ENCODE measurements around the gene MTAP.

DNA sequence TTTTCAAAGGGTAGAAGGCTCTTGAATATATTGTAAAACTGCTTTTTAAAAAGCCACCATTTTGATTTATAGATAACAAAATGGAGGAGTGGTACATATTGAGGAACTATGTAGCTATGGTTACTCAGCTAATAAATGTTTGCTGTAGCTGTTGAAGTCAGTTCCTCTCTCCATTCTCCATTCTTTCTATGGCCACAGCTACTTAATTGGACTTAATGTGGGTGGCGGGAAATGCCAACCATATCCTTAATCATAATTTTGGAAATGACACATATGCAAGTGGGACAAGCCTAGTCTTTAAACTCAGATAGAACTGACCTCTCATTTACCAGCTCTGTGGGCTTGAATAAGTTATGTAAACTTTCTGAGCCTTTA, 181.1 kb downstream of the MTAP start:
- TF ChIP-seq, protein P1, sequence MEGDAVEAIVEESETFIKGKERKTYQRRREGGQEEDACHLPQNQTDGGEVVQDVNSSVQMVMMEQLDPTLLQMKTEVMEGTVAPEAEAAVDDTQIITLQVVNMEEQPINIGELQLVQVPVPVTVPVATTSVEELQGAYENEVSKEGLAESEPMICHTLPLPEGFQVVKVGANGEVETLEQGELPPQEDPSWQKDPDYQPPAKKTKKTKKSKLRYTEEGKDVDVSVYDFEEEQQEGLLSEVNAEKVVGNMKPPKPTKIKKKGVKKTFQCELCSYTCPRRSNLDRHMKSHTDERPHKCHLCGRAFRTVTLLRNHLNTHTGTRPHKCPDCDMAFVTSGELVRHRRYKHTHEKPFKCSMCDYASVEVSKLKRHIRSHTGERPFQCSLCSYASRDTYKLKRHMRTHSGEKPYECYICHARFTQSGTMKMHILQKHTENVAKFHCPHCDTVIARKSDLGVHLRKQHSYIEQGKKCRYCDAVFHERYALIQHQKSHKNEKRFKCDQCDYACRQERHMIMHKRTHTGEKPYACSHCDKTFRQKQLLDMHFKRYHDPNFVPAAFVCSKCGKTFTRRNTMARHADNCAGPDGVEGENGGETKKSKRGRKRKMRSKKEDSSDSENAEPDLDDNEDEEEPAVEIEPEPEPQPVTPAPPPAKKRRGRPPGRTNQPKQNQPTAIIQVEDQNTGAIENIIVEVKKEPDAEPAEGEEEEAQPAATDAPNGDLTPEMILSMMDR (IDR thresholded peaks at IDR 0.05; ENCODE audit: low read depth, low read length), result no peak
- TF ChIP-seq EZH2phosphoT487 (IDR thresholded peaks at IDR 0.05; ENCODE audit: low read depth), result no peak
